Measurements from ENCODE around the gene MPZL3.

Gene MPZL3

DNA sequence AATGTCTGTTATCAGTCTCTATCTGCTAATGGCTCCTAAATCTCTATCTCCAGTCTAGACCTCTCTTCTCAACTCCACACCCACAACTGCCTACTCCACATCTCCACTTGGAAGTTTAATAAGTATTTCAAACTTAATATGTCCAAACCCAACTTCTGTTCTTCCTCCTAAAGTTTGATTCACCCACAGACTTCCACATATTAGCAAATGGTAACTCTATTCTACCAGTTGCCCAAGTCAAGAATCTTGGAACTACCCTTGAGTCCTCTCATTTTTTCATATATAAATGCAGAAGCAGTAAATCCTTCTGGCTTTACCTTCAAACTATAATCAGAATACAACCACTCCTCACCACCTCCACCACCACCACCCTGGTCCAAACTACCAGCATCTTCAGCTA is 20.7 kb downstream of the MPZL3 start:
- no peak for DNase-seq

DNA sequence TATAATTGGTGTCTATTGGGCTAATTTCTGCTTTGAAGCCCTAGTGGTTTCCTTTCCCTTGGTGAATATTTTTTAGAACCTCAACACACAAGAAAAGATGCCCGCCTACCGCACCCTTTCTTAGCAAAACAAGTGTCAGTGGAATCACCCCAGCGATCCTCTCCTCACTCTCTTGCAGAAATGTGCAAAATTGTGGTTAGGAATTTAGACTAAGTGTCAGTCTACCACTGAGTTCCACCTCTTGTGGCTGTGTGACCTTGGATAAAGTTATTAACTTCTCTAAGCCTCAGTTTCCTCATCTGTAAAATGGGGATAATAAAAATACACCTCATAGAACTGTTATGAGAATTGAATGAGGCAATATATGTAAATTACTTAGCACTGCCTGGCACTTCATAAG is 22.1 kb downstream of the MPZL3 start:
- no peak for DNase-seq

DNA sequence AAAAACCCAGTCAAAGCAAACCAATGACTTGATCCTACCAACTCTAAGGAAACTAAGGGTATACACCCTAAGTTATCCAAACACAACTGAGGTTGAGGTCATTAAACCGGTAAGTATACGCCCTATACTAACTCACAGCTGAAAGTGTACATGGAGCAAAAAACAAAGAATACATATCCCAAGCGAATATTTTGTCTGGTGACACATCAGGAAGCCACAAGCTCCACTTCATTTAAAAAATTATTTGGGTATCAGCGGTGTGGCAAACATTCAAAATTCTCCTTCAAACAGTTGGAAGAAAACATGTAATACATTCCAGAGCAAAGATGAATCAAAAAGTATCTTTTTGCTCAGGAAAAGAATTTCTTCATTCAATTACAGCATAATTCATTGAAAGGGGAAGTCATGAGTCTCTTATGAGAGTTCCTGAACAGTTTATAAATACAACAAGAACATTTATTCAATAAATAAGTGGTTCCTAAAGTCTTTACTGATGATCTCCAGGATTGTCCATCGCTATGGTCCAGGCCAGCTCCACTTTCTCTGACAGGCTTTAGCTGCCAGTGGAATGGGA is 22.8 kb downstream of the MPZL3 start:
- DNase-seq, result peak; percentile 35 to 39

DNA sequence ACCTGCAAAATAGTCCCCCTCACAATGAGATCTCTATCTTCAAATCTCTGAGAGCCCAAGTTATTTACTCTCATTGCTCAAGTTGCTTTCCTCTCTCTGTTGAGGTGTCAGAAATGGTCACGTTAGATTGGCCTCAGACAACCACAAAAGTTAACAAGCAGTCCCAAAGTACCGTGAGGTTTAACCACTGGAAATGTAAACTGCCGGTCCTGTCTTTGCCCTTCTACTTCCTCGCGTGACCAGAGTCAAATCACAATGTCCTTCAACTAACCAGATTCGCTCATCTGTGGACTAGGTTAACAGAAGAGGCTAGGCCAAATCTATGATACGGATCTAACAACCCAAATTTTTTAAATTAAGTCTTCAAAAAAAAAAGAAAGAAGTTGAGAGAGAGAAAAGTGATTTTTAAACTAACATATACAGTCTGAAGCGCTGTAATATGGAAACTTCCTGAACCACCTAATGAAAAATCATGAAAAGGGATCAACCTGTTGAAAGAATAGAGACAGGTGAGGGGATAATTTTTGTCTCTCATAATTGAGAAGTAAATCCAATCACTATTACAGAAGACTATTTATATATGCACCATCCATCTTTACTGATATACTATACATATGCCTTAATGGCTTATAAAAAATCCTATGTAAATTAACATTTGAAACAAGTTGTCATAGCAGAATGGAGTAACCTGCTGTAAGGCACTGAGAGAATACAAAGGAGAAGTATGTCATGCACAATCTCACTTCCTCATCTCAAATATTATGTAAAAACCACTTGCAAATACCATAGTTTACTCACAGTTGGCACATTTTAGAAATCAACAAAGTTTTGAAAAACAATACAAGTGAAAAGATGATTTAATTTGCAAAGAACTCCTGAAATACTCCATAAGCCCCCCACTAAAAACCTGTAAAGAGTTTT is 24.0 kb downstream of the MPZL3 start:
- peak; percentile 86 to 89 for DNase-seq

- DNase-seq, result no peak
Observed at GRCh38 chr11:118226781-118227180, 25.4 kb downstream of the MPZL3 start.

GRCh38 chr11:118226296-118226695 is 25.9 kb downstream of the MPZL3 start:
- no peak for DNase-seq

DNA sequence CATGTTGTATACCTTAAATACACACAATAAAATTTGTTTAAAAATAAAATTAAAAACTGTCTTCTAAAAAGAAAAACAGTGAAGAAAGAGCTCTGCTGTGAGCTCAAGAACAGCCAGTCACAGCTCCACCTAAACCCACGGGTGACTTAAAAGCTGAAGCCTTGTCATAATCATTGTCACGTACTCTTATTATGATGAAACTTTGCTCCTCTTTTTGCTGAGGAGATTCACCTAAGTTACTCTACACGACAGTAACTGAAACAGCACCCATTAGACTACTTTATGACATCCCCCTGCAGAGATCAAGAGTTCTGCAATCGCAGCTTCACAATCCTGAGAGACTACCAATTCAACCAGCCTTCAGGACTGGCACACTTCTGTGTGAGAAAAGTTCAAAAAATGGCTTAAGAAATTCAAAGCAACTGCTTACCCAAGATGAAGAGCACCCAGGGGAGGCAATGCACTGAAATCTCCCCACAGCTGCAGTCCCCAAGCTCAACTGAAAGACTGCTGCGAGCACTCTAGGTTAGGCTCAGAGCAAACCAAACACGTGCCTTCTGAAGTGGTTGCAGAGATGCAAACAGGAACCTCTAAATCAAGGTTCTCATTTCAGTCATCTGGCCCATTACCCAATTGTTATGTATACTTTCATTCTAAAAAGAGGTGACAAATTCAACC is 27.5 kb downstream of the MPZL3 start, which contains the start of gene JAML:
TSS of gene JAML (minus strand) at position 501 of the 678 bp plus-strand sequence. CDS start 10,145 bp downstream, outside the sequence.
- no peak for DNase-seq

- no peak for DNase-seq
Observed at GRCh38 chr11:118223992-118224391, 28.2 kb downstream of the MPZL3 start.

- no peak for DNase-seq
Observed at GRCh38 chr11:118223570-118223969, 28.6 kb downstream of the MPZL3 start.

- DNase-seq, result no peak
Observed at GRCh38 chr11:118222437-118222836, 29.7 kb downstream of the MPZL3 start.

DNA sequence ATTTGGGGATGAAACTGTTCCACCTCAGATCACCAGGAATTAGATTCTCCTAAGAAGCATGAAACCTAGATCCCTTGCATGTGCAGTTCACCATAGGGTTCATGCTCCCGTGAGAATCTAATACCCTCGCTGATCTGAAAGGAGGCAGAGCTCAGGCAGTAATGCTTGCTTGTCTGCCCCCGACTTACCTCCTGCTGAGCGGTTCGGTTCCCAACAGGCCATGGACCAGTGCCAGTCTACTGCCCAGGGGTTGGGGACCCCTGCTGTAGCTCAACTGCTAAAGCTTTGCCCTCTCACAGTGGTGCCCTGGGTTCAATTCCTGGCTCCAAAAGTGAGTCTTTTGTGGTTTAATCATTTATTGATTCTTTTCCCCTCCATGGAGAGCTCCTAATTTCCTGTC is 30.7 kb downstream of the MPZL3 start:
- DNase-seq, result no peak

DNA sequence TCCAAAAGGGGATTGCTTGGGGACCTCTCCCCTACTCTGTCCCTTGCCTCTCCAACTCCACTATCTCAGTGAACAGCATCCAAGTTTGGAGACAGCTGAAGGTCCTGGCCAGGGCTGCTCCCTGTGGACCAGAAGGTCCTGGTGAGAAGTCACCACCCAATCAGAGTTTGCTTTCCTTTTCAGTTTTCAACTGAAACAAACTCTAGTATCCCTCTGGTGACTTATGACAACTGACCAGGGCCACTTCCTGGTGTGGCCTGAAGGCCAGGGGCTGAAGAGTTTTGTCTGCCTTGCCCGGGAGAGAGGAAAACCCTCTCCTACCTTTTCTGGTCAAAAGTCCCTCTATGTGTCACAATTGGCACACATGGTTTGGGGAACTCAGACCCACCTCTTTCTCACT is 32.4 kb downstream of the MPZL3 start:
- DNase-seq, result no peak

- no peak for DNase-seq
Observed at GRCh38 chr11:118219244-118219643, 32.9 kb downstream of the MPZL3 start.

- no peak for DNase-seq
Observed at GRCh38 chr11:118217575-118217974, 34.6 kb downstream of the MPZL3 start.

GRCh38 chr11:118216621-118217481 is 35.3 kb downstream of the MPZL3 start:
- DNase-seq, result no peak

DNA sequence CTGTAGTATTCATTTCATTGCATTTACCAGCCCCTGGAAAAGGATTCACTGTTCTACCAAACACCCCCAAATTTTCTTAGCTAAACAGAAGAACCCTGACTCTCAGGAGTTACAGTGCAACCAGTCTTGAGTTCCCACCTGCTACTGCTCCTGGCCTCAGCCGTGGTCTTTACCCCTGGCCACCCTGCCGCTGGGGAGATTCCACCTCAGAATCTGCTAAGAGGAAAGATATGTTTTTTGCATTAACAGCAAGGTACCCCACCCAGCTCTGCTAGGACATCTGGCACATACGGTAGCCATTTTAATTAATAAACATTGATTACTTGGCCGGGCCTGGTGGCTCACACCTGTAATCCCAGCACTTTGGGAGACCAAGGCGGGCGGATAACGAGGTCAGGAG is 36.4 kb downstream of the MPZL3 start:
- DNase-seq, result no peak

DNA sequence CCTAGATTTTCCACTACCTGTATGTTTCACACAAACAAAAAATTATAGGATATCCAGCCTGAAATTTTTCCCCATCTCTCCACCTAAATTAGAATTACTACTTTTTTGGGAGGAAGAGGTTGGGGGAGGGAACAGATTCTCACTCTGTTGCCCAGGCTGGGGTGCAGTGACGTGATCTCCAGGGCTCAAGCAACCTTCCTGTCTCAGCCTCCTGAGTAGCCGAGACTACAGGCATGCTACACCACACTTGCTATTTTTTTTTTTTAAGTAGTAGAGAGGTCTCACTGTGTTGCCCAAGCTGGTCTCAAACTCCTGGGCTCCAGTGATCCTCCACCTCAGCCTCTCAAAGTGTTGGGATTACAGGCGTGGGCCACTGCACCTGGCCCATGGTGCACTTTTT is 36.9 kb downstream of the MPZL3 start:
- no peak for DNase-seq

GRCh38 chr11:118214210-118214914 is 37.8 kb downstream of the MPZL3 start:
- DNase-seq, result peak; percentile 90 to 94

- no peak for DNase-seq
Observed at GRCh38 chr11:118213781-118214180, 38.4 kb downstream of the MPZL3 start.

DNA sequence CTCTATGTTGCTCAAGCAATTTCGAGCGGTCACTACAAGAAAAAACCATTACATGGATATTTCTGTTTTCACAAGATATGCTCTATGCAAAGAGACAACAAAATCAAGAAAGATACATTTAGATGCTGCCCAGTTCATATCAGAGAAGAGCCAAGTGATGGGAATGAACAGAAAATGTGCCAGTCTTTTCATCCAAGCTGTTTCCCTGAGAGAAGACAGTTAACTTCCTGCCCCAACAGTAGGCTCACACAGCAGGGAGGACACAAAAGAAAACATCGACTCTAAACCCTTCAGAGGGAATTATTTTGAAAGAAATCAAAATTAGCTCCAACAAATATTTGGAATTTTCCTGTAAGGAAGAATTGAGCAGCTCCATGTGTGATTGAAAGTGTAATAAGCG is 39.0 kb downstream of the MPZL3 start:
- no peak for DNase-seq

GRCh38 chr11:118212781-118213191 is 39.4 kb downstream of the MPZL3 start:
- DNase-seq, result peak; percentile 46 to 50

GRCh38 chr11:118212131-118212725 is 39.9 kb downstream of the MPZL3 start:
- DNase-seq, result no peak

All from AML-193 (cell line).